Activated T-cell treated with anti-CD3 and anti-CD28 coated beads for 1 hour (primary cell): ENCODE measurements around the gene MRPL53.
"Not testable (repeated sequence)": the region's sequence is repeated elsewhere in the genome, so short reads cannot be mapped to it uniquely, and the experiment has no call there.

ENCODE experiments used
- DNase-seq: peaks from one replicate; pipeline ENCODE4 v3.0.0-alpha.2; 2020; ENCODE audit warnings: low read depth

MRPL53 gene

GRCh38 chr2:74502147-74502719 is 29.8 kb upstream of the MRPL53 start:
- DNase-seq: no peak

GRCh38 chr2:74501335-74502071 is 29.0 kb upstream of the MRPL53 start:
- no peak for DNase-seq

- no peak for DNase-seq
Observed at GRCh38 chr2:74500578-74500946, 28.1 kb upstream of the MRPL53 start.

- DNase-seq: no peak
Observed at GRCh38 chr2:74499940-74500577, 27.6 kb upstream of the MRPL53 start.

- no peak for DNase-seq
Observed at GRCh38 chr2:74499267-74499939, 26.9 kb upstream of the MRPL53 start, which contains the start of gene LBX2. Gene LBX2 (minus strand): TSS chr2:74499603. CDS start chr2:74499537, 66 bp downstream.

- no peak for DNase-seq
Observed at GRCh38 chr2:74498500-74499266, 26.2 kb upstream of the MRPL53 start.

- DNase-seq: no peak
Observed at GRCh38 chr2:74497777-74498499, 25.5 kb upstream of the MRPL53 start.

- DNase-seq: no peak
Observed at GRCh38 chr2:74496997-74497776, 24.7 kb upstream of the MRPL53 start.

GRCh38 chr2:74495440-74495839 is 23.0 kb upstream of the MRPL53 start:
- DNase-seq: no peak

GRCh38 chr2:74493546-74493945 is 21.1 kb upstream of the MRPL53 start:
- no peak for DNase-seq

- DNase-seq: no peak
Observed at GRCh38 chr2:74491648-74492544, 19.4 kb upstream of the MRPL53 start.

GRCh38 chr2:74489906-74490305 is 17.4 kb upstream of the MRPL53 start:
- no peak for DNase-seq

- no peak for DNase-seq
Observed at GRCh38 chr2:74488643-74489481, 16.4 kb upstream of the MRPL53 start.

- DNase-seq: no peak
Observed at GRCh38 chr2:74486141-74486540, 13.7 kb upstream of the MRPL53 start.

GRCh38 chr2:74483675-74484164 is 11.2 kb upstream of the MRPL53 start:
- not testable (repeated sequence) for DNase-seq

GRCh38 chr2:74482801-74483674 is 10.6 kb upstream of the MRPL53 start, which contains the start of the genes CCDC142 and TTC31:
Gene CCDC142 (minus strand): TSS chr2:74482998. CDS start chr2:74482837, 161 bp downstream.
Gene TTC31 (plus strand): TSS chr2:74483081. CDS start chr2:74483096, 15 bp downstream.
- peak; percentile 86 for DNase-seq
